ENCODE data around the gene GDPD1. TPM values are rescaled to one million over a fixed set of nuclear protein-coding genes. Genes with fewer than 3 reads are reported as not detected.

GDPD1 gene
- total RNA-seq, 1 experiment from 2014 or later: 3.1 TPM

DNA sequence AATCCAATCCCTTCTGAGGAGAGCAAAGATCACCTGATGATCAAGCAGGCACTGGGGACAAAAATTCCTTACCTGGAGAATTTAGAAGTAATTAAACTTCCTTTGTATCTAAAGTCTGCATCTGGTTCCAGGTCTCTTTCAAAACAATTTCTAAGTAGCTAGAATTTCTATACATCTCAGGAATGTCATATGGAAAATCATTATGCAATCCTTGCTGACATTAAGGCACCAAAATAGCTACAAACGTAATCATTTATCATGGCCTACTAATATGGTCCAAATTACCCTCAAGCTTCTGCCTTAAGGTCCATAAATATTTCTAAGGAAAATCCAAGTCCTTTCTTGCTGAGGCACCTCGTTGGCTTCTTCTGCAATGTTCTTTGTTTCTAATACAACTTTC is 78.2 kb downstream of the GDPD1 start:
- BruUV-seq (replicated peaks): no TSS peak
- CTCF ChIA-PET: no interaction called here

DNA sequence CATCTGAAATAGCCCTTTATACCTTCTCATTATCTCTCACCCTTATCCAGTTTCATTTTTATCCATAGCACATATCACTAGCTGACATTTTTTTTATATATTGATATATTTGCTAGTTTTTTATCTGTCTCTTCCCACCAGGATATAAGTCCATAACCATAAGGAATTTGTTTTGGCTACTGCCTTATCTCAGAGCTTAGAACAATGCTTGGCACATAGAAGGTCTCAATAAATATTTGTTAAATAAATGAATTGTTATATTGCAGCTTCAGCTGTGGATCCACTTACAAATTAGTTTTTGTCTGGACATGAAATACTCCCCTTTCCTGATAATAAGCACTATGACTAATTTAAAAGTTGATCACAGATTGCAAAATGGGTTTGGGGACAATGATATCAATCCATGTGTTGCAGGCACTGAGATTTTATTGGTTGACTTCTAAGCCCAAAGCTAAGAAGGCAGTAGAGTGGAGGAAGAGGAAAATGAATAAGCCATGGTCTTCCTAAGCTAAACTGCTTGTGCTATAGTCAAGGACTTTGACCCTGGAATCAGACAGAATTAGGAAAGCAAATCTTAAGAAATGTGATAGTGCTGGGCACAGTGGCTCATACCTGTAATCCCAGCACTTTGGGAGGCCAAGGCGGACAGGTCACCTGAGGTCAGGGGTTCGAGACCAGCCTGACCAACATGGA is 79.2 kb downstream of the GDPD1 start:
- H3K9me2 ChIP-seq (ENCODE audit: insufficient read depth): no peaks in the 10 kb centered on the region
- CTCF ChIA-PET: interaction anchor here (0.6 to 0.7 kb wide), 3 partner anchors 11 to 74 kb away, joined by 3 to 4 read pairs (median 3); no protein-coding TSS in a partner anchor
- peaks cover 38% of the 10 kb centered on the region for H3F3A ChIP-seq (ENCODE audit: insufficient read depth, low read depth)
- DNase-seq: peak in 1 of 2 experiments; percentile 28
- H2AFZ ChIP-seq: no peak overlapping the region
- H3K27ac ChIP-seq: no peak overlapping the region
- H3K4me3 ChIP-seq: no peak overlapping the region
- POLR2A ChIA-PET (ENCODE audit: unreplicated experiment): no interaction called here
- no peaks in the 10 kb centered on the region for H3K9me3 ChIP-seq (ENCODE audit: insufficient read depth, low read depth)
- TF ChIP-seq CTCF (conservative IDR thresholded peaks at IDR 0.05) (no peak), EZH2 (IDR thresholded peaks at IDR 0.05; ENCODE audit: low read depth) (no peak)
- no peaks in the 10 kb centered on the region for H3K27me3 ChIP-seq (ENCODE audit: insufficient read depth, low read depth)
- no peaks in the 10 kb centered on the region for H4K20me1 ChIP-seq (ENCODE audit: insufficient read depth)
- intact Hi-C loops (cut with micrococcal nuclease; ENCODE audit: unreplicated experiment): no loop called here
- BruUV-seq (replicated peaks): no TSS peak
- H3K4me1 ChIP-seq (replicated peaks; ENCODE audit: insufficient read depth): peaks cover 50% of the 10 kb centered on the region
- H3K36me3 ChIP-seq (ENCODE audit: low read depth): no peaks in the 10 kb centered on the region
- no peaks in the 10 kb centered on the region for H3K79me2 ChIP-seq (ENCODE audit: low read depth)
- no peak overlapping the region for H3K4me2 ChIP-seq

More for the DNA sequence above, 78.2 kb downstream of the GDPD1 start:
- DNase-seq: peak in 1 of 2 experiments; percentile 50
- no peaks in the 10 kb centered on the region for H3K9me2 ChIP-seq (ENCODE audit: insufficient read depth)
- intact Hi-C loops (cut with micrococcal nuclease; ENCODE audit: unreplicated experiment): no loop called here
- H3K4me2 ChIP-seq: peak overlapping the region; percentile 65
- TF ChIP-seq EZH2 (IDR thresholded peaks at IDR 0.05; ENCODE audit: low read depth): no peak
- no peak for TF ChIP-seq CTCF (conservative IDR thresholded peaks at IDR 0.05)
- POLR2A ChIA-PET (ENCODE audit: unreplicated experiment): no interaction called here
- no peaks in the 10 kb centered on the region for H3K9me3 ChIP-seq (ENCODE audit: insufficient read depth, low read depth)
- H3K36me3 ChIP-seq (ENCODE audit: low read depth): no peaks in the 10 kb centered on the region
- no peaks in the 10 kb centered on the region for H3K27me3 ChIP-seq (ENCODE audit: insufficient read depth, low read depth)
- H4K20me1 ChIP-seq (ENCODE audit: insufficient read depth): no peaks in the 10 kb centered on the region
- H3K4me3 ChIP-seq: no peak overlapping the region
- H3K79me2 ChIP-seq (ENCODE audit: low read depth): no peaks in the 10 kb centered on the region
- peaks cover 51% of the 10 kb centered on the region for H3K4me1 ChIP-seq (replicated peaks; ENCODE audit: insufficient read depth)
- peak overlapping the region; percentile 89; the same call in 1 of the 2 replicates for H3K27ac ChIP-seq
- H2AFZ ChIP-seq: no peak overlapping the region
- H3F3A ChIP-seq (ENCODE audit: insufficient read depth, low read depth): peaks cover 38% of the 10 kb centered on the region

- H3K27ac ChIP-seq: no peak overlapping the region
- no peaks in the 10 kb centered on the region for H3K36me3 ChIP-seq (ENCODE audit: low read depth)
- H3K9me3 ChIP-seq (ENCODE audit: insufficient read depth, low read depth): no peaks in the 10 kb centered on the region
- TF ChIP-seq CTCF (conservative IDR thresholded peaks at IDR 0.05) (no peak), EZH2 (IDR thresholded peaks at IDR 0.05; ENCODE audit: low read depth) (no peak)
- peaks cover 43% of the 10 kb centered on the region for H3K4me1 ChIP-seq (replicated peaks; ENCODE audit: insufficient read depth)
- no peak overlapping the region for H3K4me3 ChIP-seq
- no peak overlapping the region for H3K4me2 ChIP-seq
- no peak overlapping the region for H2AFZ ChIP-seq
- H3K27me3 ChIP-seq (ENCODE audit: insufficient read depth, low read depth): no peaks in the 10 kb centered on the region
- no peak for DNase-seq
- no peaks in the 10 kb centered on the region for H4K20me1 ChIP-seq (ENCODE audit: insufficient read depth)
- CTCF ChIA-PET: interaction anchor here (0.6 kb wide), 1 partner anchor 103 kb away, joined by 4 read pairs; no protein-coding TSS in a partner anchor
- no peaks in the 10 kb centered on the region for H3K79me2 ChIP-seq (ENCODE audit: low read depth)
- intact Hi-C loops (cut with micrococcal nuclease; ENCODE audit: unreplicated experiment): no loop called here
- peaks cover 26% of the 10 kb centered on the region for H3F3A ChIP-seq (ENCODE audit: insufficient read depth, low read depth)
- POLR2A ChIA-PET (ENCODE audit: unreplicated experiment): no interaction called here
- no TSS peak for BruUV-seq (replicated peaks)
- no peaks in the 10 kb centered on the region for H3K9me2 ChIP-seq (ENCODE audit: insufficient read depth)
Measured at GRCh38 chr17:59300941-59301340, 80.6 kb downstream of the GDPD1 start.
